ENCODE measurements around the gene PDS5B. TPM values are rescaled to one million over a fixed set of nuclear protein-coding genes. Genes with fewer than 3 reads are reported as not detected.

PDS5B gene
- total and polyA plus RNA-seq, 9 of the 15 experiments (the other 6 are each of a cell fraction or from before 2014, with no cell fraction given), result 6.2 to 23.7 (median 13.1) TPM

DNA sequence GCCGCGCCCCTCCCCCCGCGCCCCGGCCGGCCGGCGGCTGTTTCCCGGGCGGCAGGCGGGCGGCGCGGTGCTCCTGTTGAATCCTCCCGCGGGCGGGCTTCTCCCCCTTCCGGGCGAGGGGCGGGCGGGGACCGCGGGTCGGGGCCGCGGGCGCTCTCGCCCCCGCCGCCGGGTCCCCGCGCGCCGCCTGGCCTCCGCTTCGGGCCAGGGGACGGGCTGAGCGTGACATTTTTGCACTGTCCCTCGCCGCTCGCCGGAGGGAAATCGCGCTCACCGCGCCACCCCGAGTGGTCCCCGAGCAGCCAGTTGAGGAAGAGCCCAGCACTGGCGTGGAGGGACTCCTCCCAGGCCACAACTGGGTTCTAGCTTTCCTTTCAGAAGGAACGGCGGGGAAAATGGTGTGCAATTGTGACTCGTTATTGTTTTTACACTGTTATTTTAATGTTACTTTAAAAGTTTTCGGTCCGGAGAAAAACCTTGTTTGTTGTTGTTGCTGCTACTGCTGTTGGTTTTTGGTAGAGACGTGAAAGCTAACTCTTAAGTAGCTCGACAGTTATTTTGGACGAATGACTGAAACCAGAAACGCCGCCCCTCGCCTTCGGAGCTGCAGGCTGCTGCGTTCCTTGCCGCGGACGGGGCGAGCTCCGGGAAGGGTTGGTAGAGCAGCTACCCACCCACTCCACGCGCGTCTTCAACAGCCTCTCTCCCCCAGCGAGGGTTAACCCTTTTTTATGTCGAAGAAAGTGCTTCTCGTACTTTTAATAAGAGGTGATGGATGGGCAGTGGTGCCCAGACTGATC lies 959 bp downstream of the PDS5B start (continued):
- peak in 1 of 2 experiments; percentile 30; a peak in 2 of 4 replicates for TF ChIP-seq RAD21 (CRISPR knock-in tag; conservative IDR thresholded peaks at IDR 0.05 in 1 of 2, IDR thresholded peaks at IDR 0.05 in 1 of 2)
- TF ChIP-seq RBM25 (IDR thresholded peaks at IDR 0.05; ENCODE audit: low read depth, low read length, severe bottlenecking), result no peak
- TF ChIP-seq, protein P1, sequence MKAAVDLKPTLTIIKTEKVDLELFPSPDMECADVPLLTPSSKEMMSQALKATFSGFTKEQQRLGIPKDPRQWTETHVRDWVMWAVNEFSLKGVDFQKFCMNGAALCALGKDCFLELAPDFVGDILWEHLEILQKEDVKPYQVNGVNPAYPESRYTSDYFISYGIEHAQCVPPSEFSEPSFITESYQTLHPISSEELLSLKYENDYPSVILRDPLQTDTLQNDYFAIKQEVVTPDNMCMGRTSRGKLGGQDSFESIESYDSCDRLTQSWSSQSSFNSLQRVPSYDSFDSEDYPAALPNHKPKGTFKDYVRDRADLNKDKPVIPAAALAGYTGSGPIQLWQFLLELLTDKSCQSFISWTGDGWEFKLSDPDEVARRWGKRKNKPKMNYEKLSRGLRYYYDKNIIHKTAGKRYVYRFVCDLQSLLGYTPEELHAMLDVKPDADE (conservative IDR thresholded peaks at IDR 0.05; ENCODE audit: control insufficient read depth, low read depth, low read length), result 0 out of 2 replicates have a peak, but pooled peaks have one; percentile 24
- TF ChIP-seq, protein P2, sequence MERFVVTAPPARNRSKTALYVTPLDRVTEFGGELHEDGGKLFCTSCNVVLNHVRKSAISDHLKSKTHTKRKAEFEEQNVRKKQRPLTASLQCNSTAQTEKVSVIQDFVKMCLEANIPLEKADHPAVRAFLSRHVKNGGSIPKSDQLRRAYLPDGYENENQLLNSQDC (CRISPR knock-in tag; IDR thresholded peaks at IDR 0.05), result no peak
- TF ChIP-seq SAP30 (IDR thresholded peaks at IDR 0.05; ENCODE audit: borderline replicate concordance, insufficient read depth, low read depth, low read length, poor library complexity, severe bottlenecking), result peak; percentile 73
- no peak for TF ChIP-seq DPF2 (IDR thresholded peaks at IDR 0.05)
- TF ChIP-seq POLR2B (IDR thresholded peaks at IDR 0.05; ENCODE audit: low read depth, partially characterized antibody), result no peak
- TF ChIP-seq, protein P3, sequence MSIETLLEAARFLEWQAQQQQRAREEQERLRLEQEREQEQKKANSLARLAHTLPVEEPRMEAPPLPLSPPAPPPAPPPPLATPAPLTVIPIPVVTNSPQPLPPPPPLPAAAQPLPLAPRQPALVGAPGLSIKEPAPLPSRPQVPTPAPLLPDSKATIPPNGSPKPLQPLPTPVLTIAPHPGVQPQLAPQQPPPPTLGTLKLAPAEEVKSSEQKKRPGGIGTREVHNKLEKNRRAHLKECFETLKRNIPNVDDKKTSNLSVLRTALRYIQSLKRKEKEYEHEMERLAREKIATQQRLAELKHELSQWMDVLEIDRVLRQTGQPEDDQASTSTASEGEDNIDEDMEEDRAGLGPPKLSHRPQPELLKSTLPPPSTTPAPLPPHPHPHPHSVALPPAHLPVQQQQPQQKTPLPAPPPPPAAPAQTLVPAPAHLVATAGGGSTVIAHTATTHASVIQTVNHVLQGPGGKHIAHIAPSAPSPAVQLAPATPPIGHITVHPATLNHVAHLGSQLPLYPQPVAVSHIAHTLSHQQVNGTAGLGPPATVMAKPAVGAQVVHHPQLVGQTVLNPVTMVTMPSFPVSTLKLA (conservative IDR thresholded peaks at IDR 0.05), result peak; percentile 21 to 39; a peak in 1 of 4 replicates
- TF ChIP-seq ZNF263 (CRISPR knock-in tag; IDR thresholded peaks at IDR 0.05; ENCODE audit: borderline replicate concordance), result peak; percentile 79
- peak; percentile 60 for TF ChIP-seq RBBP5 (IDR thresholded peaks at IDR 0.05; ENCODE audit: borderline replicate concordance, insufficient read depth, low read length, poor library complexity, severe bottlenecking)
- TF ChIP-seq ZNF695 (CRISPR knock-in tag; IDR thresholded peaks at IDR 0.05), result no peak
- TF ChIP-seq, protein P4, sequence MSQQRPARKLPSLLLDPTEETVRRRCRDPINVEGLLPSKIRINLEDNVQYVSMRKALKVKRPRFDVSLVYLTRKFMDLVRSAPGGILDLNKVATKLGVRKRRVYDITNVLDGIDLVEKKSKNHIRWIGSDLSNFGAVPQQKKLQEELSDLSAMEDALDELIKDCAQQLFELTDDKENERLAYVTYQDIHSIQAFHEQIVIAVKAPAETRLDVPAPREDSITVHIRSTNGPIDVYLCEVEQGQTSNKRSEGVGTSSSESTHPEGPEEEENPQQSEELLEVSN (IDR thresholded peaks at IDR 0.05; ENCODE audit: borderline replicate concordance in 1 of 2, extremely low read depth in 1 of 2, insufficient read depth in 1 of 2, insufficient read length in 1 of 2, low read depth in 1 of 2, low read length in 1 of 2, poor library complexity in 1 of 2, severe bottlenecking in 1 of 2), result peak in 1 of 2 experiments; percentile 29
